Loucy (cell line): Measurements from ENCODE around the gene KAZALD1.

Experiments
- EZH2phosphoT487 ChIP-seq: fragments of 200-600 bp; IDR thresholded peaks from 2 replicates; pipeline ENCODE4 v1.6.1; 2018; ENCODE audit warnings: antibody characterized with exemption, mild to moderate bottlenecking, moderate library complexity, borderline replicate concordance
- TF ChIP-seq, protein P1 (sequence below): fragments of 200-600 bp; sonication (generic); conservative IDR thresholded peaks from 2 replicates; pipeline ENCODE4 v1.5.1; 2014; ENCODE audit warnings: mild to moderate bottlenecking, antibody characterized with exemption, low read length

DNA sequence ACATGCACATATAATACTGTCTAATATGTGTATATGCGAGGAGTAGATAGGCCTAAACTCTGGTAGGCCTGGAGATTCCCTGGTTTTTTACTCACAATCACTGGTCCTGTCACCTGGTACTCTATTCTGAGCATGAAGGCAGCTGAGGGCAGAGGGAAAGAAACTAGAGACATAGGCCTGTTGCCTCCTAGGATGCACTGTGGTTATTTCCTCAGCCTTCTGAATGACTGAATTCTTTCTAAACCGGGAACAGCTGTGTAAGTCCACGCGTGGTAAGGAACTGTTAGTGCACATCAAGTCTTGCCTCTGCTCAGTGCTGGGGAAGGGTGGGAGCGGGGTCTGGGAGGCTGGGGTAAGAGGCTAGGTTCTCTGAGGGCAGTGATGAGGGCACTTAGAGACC lies 7.7 kb downstream of the KAZALD1 start:
- TF ChIP-seq, protein P1, sequence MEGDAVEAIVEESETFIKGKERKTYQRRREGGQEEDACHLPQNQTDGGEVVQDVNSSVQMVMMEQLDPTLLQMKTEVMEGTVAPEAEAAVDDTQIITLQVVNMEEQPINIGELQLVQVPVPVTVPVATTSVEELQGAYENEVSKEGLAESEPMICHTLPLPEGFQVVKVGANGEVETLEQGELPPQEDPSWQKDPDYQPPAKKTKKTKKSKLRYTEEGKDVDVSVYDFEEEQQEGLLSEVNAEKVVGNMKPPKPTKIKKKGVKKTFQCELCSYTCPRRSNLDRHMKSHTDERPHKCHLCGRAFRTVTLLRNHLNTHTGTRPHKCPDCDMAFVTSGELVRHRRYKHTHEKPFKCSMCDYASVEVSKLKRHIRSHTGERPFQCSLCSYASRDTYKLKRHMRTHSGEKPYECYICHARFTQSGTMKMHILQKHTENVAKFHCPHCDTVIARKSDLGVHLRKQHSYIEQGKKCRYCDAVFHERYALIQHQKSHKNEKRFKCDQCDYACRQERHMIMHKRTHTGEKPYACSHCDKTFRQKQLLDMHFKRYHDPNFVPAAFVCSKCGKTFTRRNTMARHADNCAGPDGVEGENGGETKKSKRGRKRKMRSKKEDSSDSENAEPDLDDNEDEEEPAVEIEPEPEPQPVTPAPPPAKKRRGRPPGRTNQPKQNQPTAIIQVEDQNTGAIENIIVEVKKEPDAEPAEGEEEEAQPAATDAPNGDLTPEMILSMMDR, result no peak
- no peak for TF ChIP-seq EZH2phosphoT487
